ENCODE data around the gene ZMAT2. TPM values are rescaled to one million over a fixed set of nuclear protein-coding genes. Genes with fewer than 3 reads are reported as not detected.

ZMAT2 gene
- total and polyA plus RNA-seq, 10 of the 15 experiments (the other 5 are each of a cell fraction or from before 2014, with no cell fraction given) = 28.1 to 102 (median 42.9) TPM

- Histone ChIP-seq H2AFZ (ENCODE audit: control insufficient read depth, low read depth, low read length) (no peak overlapping the region), H3K9me3 (replicated peaks; ENCODE audit: control insufficient read depth, insufficient read depth, low read length) (no peaks in the 10 kb centered on the region), H3K36me3 (ENCODE audit: control insufficient read depth in 2 of 2, insufficient read depth in 2 of 2, low read length in 1 of 2) (peaks cover 15 to 25% of the 10 kb centered on the region in 2 experiments), H4K20me1 (ENCODE audit: control insufficient read depth, insufficient read depth) (no peaks in the 10 kb centered on the region), H3K4me2 (ENCODE audit: control insufficient read depth, insufficient read depth) (no peak overlapping the region), H3K4me1 (ENCODE audit: control insufficient read depth, insufficient read depth, low read length) (peaks cover 4% of the 10 kb centered on the region; the same call in 1 of the 2 replicates), H3K4me3 (no peak overlapping the region), H3K9ac (ENCODE audit: control insufficient read depth, insufficient read depth, low read length) (no peak overlapping the region), H3K27me3 (replicated peaks in 1 of 2; ENCODE audit: control insufficient read depth in 2 of 2, insufficient read depth in 2 of 2, low read length in 1 of 2) (no peaks in the 10 kb centered on the region), H3K27ac (ENCODE audit: control insufficient read depth, insufficient read depth) (no peak overlapping the region), H3K79me2 (ENCODE audit: control insufficient read depth, insufficient read depth, low read length) (peaks cover 37% of the 10 kb centered on the region)
- WGBS (ENCODE audit: insufficient coverage, insufficient replicate concordance, low lambda C conversion rate, missing lambda C conversion rate) = 97% methylated on average over 5 of the region's 5 CpGs
- ChIA-PET SMC1A (ENCODE audit: uncharacterized antibody, unreplicated experiment) (interaction anchor here (2.5 kb wide), 1 partner anchor 8 kb away, joined by 7 read pairs; no protein-coding TSS in a partner anchor), CTCF (no interaction called here), RAD21 (ENCODE audit: unreplicated experiment) (no interaction called here), POLR2A (interaction anchor here (0.6 to 1.3 kb wide), 3 partner anchors 9 to 149 kb away, joined by 3 to 4 read pairs (median 3); no protein-coding TSS in a partner anchor)
- intact Hi-C loops (cut with micrococcal nuclease; ENCODE audit: unreplicated experiment) = no loop called here
- in situ Hi-C loops (cut with MboI) = no loop called here
- FAIRE-seq = no peak
- BruUV-seq (replicated peaks) = no TSS peak
- DNase-seq (ENCODE audit: low read depth, low spot score) = no peak
- ATAC-seq = no peak
- TF ChIP-seq BCL11A (IDR thresholded peaks at IDR 0.05; ENCODE audit: low read depth, low read length) = no peak
- no peak for TF ChIP-seq ZSCAN29 (IDR thresholded peaks at IDR 0.05)
- no peak for TF ChIP-seq IKZF2 (IDR thresholded peaks at IDR 0.05)
- TF ChIP-seq POU2F2 (IDR thresholded peaks at IDR 0.05; ENCODE audit: borderline replicate concordance, low read depth, low read length) = no peak
- TF ChIP-seq JUND (IDR thresholded peaks at IDR 0.05; ENCODE audit: low read depth, low read length) = no peak
- no peak for TF ChIP-seq PRDM15 (CRISPR knock-in tag; IDR thresholded peaks at IDR 0.05)
- TF ChIP-seq SUZ12 (IDR thresholded peaks at IDR 0.05; ENCODE audit: unreplicated experiment) = no peak
- TF ChIP-seq HDGF (IDR thresholded peaks at IDR 0.05) = no peak
- TF ChIP-seq NFYA (IDR thresholded peaks at IDR 0.05; ENCODE audit: borderline replicate concordance, low read depth, low read length) = no peak
- TF ChIP-seq, protein P1, sequence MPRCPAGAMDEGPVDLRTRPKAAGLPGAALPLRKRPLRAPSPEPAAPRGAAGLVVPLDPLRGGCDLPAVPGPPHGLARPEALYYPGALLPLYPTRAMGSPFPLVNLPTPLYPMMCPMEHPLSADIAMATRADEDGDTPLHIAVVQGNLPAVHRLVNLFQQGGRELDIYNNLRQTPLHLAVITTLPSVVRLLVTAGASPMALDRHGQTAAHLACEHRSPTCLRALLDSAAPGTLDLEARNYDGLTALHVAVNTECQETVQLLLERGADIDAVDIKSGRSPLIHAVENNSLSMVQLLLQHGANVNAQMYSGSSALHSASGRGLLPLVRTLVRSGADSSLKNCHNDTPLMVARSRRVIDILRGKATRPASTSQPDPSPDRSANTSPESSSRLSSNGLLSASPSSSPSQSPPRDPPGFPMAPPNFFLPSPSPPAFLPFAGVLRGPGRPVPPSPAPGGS (IDR thresholded peaks at IDR 0.05; ENCODE audit: borderline replicate concordance, insufficient read depth, low read depth, low read length, poor library complexity, severe bottlenecking) = no peak
- TF ChIP-seq SREBF1 (IDR thresholded peaks at IDR 0.05; ENCODE audit: low read length) = no peak
- TF ChIP-seq NFYB (IDR thresholded peaks at IDR 0.05; ENCODE audit: insufficient read depth, low read depth, low read length) = no peak
- TF ChIP-seq CEBPZ (IDR thresholded peaks at IDR 0.05; ENCODE audit: low read depth, low read length) = no peak
- TF ChIP-seq SMC3 (IDR thresholded peaks at IDR 0.05; ENCODE audit: borderline replicate concordance, low read length) = no peak
- TF ChIP-seq, protein P2, sequence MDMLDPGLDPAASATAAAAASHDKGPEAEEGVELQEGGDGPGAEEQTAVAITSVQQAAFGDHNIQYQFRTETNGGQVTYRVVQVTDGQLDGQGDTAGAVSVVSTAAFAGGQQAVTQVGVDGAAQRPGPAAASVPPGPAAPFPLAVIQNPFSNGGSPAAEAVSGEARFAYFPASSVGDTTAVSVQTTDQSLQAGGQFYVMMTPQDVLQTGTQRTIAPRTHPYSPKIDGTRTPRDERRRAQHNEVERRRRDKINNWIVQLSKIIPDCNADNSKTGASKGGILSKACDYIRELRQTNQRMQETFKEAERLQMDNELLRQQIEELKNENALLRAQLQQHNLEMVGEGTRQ (IDR thresholded peaks at IDR 0.05; ENCODE audit: borderline replicate concordance, low read depth, low read length) = no peak
- no peak for TF ChIP-seq ZNF384 (IDR thresholded peaks at IDR 0.05; ENCODE audit: borderline replicate concordance, low read depth, low read length)
Observed at GRCh38 chr5:140694276-140694675, 6.0 kb upstream of the ZMAT2 start.
